ENCODE data around the gene HAPLN3. TPM values are rescaled to one million over a fixed set of nuclear protein-coding genes. Genes with fewer than 3 reads are reported as not detected.
A peak's percentile ranks its signal among the peaks of the same experiment; 100 is the strongest.

Gene HAPLN3
- total RNA-seq, 1 donor from 2014 or later: 78.2 TPM

DNA sequence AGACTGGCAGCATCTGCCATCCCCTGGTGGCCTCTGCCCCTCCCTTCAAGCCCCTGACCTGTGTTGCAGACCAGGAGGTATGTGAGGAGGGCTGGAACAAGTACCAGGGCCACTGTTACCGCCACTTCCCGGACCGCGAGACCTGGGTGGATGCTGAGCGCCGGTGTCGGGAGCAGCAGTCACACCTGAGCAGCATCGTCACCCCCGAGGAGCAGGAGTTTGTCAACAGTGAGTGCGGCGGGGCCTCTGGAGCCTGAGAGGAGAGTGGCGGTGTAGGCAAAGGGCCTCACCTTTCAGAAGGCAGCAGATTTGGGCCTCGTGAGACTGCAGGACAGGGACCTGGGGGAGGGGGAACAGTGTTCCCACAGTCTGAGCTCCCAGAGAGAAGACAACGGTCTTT lies 24.0 kb downstream of the HAPLN3 start:
- Mint-ChIP-seq H3K4me1 (ENCODE audit: low read depth) (peaks cover 4% of the 10 kb centered on the region), H3K9me3 (ENCODE audit: low read depth) (no peaks in the 10 kb centered on the region), H3K27me3 (ENCODE audit: low read depth) (peaks cover 9% of the 10 kb centered on the region), H3K36me3 (ENCODE audit: low read depth) (peaks cover 23% of the 10 kb centered on the region), H3K27ac (ENCODE audit: unreplicated experiment) (peak overlapping the region; percentile 27), H3K4me3 (ENCODE audit: unreplicated experiment) (no peak overlapping the region)
- TF ChIP-seq, protein P1, sequence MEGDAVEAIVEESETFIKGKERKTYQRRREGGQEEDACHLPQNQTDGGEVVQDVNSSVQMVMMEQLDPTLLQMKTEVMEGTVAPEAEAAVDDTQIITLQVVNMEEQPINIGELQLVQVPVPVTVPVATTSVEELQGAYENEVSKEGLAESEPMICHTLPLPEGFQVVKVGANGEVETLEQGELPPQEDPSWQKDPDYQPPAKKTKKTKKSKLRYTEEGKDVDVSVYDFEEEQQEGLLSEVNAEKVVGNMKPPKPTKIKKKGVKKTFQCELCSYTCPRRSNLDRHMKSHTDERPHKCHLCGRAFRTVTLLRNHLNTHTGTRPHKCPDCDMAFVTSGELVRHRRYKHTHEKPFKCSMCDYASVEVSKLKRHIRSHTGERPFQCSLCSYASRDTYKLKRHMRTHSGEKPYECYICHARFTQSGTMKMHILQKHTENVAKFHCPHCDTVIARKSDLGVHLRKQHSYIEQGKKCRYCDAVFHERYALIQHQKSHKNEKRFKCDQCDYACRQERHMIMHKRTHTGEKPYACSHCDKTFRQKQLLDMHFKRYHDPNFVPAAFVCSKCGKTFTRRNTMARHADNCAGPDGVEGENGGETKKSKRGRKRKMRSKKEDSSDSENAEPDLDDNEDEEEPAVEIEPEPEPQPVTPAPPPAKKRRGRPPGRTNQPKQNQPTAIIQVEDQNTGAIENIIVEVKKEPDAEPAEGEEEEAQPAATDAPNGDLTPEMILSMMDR (IDR thresholded peaks at IDR 0.05): no peak
- DNase-seq (ENCODE audit: low spot score): no peak

DNA sequence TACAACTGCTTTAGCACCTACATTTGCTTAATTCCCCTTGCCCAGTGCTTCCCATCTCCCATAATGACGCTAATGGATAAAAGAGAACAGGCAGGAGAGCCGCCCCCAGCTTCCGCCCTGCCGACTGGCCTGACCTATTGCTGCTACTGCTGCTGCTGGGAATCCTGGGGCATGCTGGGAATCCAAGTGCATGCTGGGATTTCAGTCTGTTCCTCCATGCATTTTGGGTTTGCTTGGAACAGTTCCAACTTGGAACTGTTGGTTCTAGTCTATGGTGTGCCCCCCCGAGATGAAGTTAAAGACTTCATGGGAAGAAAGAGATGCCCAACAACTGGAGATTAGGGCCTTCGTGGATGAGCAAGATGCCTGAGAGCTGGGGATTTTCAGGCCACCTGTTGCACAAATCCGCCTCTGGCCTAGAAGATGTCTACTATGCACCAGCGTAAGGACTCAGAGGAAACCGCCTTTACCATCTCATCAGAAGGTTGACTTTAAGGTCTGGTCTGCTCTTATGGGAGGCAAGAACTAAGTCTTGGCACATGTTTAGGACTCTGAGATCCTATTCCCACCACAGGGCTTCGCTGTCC lies 29.0 kb downstream of the HAPLN3 start:
- Mint-ChIP-seq H3K36me3 (ENCODE audit: low read depth) (peaks cover 13% of the 10 kb centered on the region), H3K4me3 (ENCODE audit: unreplicated experiment) (no peak overlapping the region), H3K9me3 (ENCODE audit: low read depth) (peaks cover 3% of the 10 kb centered on the region), H3K27me3 (ENCODE audit: low read depth) (peaks cover 9% of the 10 kb centered on the region), H3K4me1 (ENCODE audit: low read depth) (no peaks in the 10 kb centered on the region), H3K27ac (ENCODE audit: unreplicated experiment) (no peak overlapping the region)
- DNase-seq (ENCODE audit: low spot score): no peak
- TF ChIP-seq, protein P1 (IDR thresholded peaks at IDR 0.05): no peak

DNA sequence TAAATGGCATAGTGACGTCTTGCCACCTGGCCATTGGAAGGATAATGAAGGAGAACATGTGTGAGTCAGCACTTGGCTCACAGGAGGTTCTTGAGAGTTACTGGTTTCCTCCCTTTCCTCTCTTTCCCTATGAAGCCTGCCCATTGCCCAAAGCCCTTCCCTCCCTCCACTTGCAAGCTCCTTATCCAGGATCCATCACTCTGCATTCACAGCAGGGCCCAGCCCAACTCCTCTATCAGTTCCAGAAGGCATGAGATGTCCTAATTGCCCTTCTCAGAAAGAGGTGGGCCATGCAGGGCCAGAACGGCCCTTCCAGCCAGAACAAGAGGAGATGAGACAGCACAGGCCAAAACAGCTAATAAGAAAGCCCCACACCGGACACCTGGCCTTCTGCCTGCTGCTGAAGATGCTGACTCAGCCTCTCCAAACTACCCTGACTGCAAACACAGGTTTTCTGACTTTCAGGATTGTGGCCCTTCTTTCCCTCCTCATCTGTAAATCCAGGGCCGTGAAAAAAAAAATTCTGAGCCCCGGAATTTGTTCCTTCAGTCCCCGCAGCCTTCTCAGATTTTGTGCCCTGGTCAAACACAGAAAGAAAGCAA lies 29.7 kb downstream of the HAPLN3 start:
- H3K27ac Mint-ChIP-seq (ENCODE audit: unreplicated experiment): no peak overlapping the region
- TF ChIP-seq, protein P1 (IDR thresholded peaks at IDR 0.05): no peak
- peaks cover 3% of the 10 kb centered on the region for H3K9me3 Mint-ChIP-seq (ENCODE audit: low read depth)
- H3K4me3 Mint-ChIP-seq (ENCODE audit: unreplicated experiment): no peak overlapping the region
- DNase-seq (ENCODE audit: low spot score): no peak
- peaks cover 15% of the 10 kb centered on the region for H3K36me3 Mint-ChIP-seq (ENCODE audit: low read depth)
- H3K4me1 Mint-ChIP-seq (ENCODE audit: low read depth): no peaks in the 10 kb centered on the region
- peaks cover 9% of the 10 kb centered on the region for H3K27me3 Mint-ChIP-seq (ENCODE audit: low read depth)

DNA sequence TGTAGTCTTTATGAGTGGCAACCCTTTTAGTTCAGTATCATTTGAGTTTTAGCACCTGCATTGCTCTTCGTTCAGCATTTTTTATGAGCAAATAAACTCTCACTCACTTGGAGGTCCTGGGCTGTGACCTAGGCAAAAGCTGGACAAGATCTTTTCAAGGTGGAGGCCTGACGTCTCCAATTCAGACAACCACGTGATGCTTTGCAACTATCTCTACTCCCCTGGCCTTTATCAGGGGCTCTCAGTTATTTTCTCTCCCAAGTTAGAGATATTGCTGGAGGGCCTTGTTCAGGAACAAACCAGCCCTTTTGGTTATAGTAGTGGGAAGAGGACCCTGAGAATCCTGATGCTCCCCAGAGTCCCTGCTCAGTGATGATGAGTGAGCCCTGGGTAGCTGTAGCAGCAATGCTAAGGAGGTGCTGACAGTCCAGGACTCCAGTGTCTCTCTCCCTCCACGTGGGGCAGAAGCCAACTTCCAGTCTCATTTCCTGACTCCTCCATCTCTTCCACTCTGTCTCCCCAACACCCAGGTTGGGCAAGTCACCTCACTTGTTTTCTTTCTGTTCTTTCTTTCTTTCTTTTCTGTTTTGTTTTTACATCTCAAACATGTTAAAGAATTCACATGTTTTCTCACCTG lies 30.4 kb downstream of the HAPLN3 start:
- peaks cover 3% of the 10 kb centered on the region for H3K9me3 Mint-ChIP-seq (ENCODE audit: low read depth)
- TF ChIP-seq, protein P1 (IDR thresholded peaks at IDR 0.05): no peak

DNA sequence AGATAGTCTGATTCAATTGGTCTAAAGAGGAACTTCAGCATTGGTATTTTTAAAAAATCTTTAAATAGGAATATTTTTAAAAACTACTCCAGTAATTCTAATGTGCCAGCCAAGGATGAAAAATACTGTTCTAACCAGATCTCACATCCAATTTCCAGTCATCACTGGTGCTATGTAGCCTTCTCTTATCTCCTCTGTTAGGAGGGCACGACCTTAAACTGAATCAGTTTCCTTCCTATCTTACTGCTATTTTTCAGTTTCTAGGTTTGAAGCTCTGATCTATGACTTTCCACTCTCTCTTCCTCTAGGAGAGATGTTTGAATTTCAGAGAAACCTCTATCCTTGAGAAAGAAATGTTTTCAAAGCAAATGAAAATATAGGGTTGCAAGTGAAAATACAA lies 31.9 kb downstream of the HAPLN3 start:
- Mint-ChIP-seq H3K4me1 (ENCODE audit: low read depth) (no peaks in the 10 kb centered on the region), H3K27ac (ENCODE audit: unreplicated experiment) (no peak overlapping the region), H3K27me3 (ENCODE audit: low read depth) (no peaks in the 10 kb centered on the region), H3K4me3 (ENCODE audit: unreplicated experiment) (no peak overlapping the region), H3K36me3 (ENCODE audit: low read depth) (peaks cover 18% of the 10 kb centered on the region), H3K9me3 (ENCODE audit: low read depth) (peaks cover 3% of the 10 kb centered on the region)
- TF ChIP-seq, protein P1 (IDR thresholded peaks at IDR 0.05): no peak
- DNase-seq (ENCODE audit: low spot score): no peak

More for the DNA sequence above, 30.4 kb downstream of the HAPLN3 start:
- H3K4me1 Mint-ChIP-seq (ENCODE audit: low read depth): no peaks in the 10 kb centered on the region
- H3K4me3 Mint-ChIP-seq (ENCODE audit: unreplicated experiment): no peak overlapping the region
- H3K27ac Mint-ChIP-seq (ENCODE audit: unreplicated experiment): no peak overlapping the region
- H3K27me3 Mint-ChIP-seq (ENCODE audit: low read depth): peaks cover 8% of the 10 kb centered on the region
- DNase-seq (ENCODE audit: low spot score): no peak
- H3K36me3 Mint-ChIP-seq (ENCODE audit: low read depth): peaks cover 18% of the 10 kb centered on the region
